Testis (tissue), 3 donors: ENCODE results near the gene STMND1. TPM values are rescaled to one million over a fixed set of nuclear protein-coding genes. Genes with fewer than 3 reads are reported as not detected.

Experiments
- DNase-seq: peaks from one replicate; pipeline ENCODE4 v3.0.0-alpha.2; 2019
- H3K27ac ChIP-seq, 2 donors: fragments of 200-600 bp; sonication (generic); one replicate each; pipeline ENCODE4 v1.5.1; 2019
- H3K27me3 ChIP-seq: fragments of 200-600 bp; sonication (generic); one replicate; pipeline ENCODE4 v1.5.1; 2019
- H3K36me3 ChIP-seq: fragments of 200-600 bp; sonication (generic); one replicate; pipeline ENCODE4 v1.5.1; 2017; ENCODE audit warnings: low read depth; ENCODE audit errors: missing control alignments
- H3K4me1 ChIP-seq: fragments of 200-600 bp; sonication (generic); one replicate; pipeline ENCODE4 v1.5.1; 2019
- H3K4me3 ChIP-seq, 2 donors: fragments of 200-600 bp; sonication (generic); one replicate each; pipeline ENCODE4 v1.5.1; 2017 to 2019
- H3K9me3 ChIP-seq: fragments of 200-600 bp; sonication (generic); one replicate; pipeline ENCODE4 v1.5.1; 2017
- CTCF ChIP-seq, 3 experiments: fragments of 450-650 bp in 2 of 3; fragments of 200-600 bp in 1 of 3; sonication (generic) in 1 of 3; IDR thresholded peaks; one replicate each; pipeline ENCODE4 v1.5.1; 2016 to 2019; ENCODE audit warnings: antibody characterized with exemption in 3 of 3, mild to moderate bottlenecking in 2 of 3, moderate library complexity in 1 of 3
- POLR2A ChIP-seq: fragments of 450-650 bp; IDR thresholded peaks from one replicate; pipeline ENCODE4 v1.6.1; 2017; ENCODE audit warnings: antibody characterized with exemption, mild to moderate bottlenecking, moderate library complexity
- WGBS, 2 donors: methylation state at CpG; one replicate each; pipeline ENCODE4 v1.1.5; 2018; 5-methylcytosine and 5-hydroxymethylcytosine counted together
- intact Hi-C: fragments of 100-400 bp; cut with DNase I; formaldehyde crosslinking; loops from one replicate; pipeline ENCODE4 v1.15.1; 2023; ENCODE audit warnings: low total_unique reads
- polyA plus RNA-seq: library from polyadenylated mRNA; stranded (reverse); fragments of 350-450 nt; fragmentation: Illumina TruSeq; extraction: RNeasy Lipid Tissue Mini Kit (QIAGEN cat#74804); gene quantifications from one replicate; pipeline ENCODE4 v1.2.3, GENCODE V29; 2014; ENCODE audit warnings: low read depth, low replicate concordance; ENCODE audit not compliant: insufficient read depth
- total RNA-seq, 2 donors: library from RNA; depleted of rRNA; stranded (reverse); fragments of >200 nt; gene quantifications; one replicate each; pipeline ENCODE4 v1.2.3, GENCODE V29; 2016

Gene STMND1
- total and polyA plus RNA-seq, 3 donors from 2014 or later: 5.8 to 22.1 (median 19.3) TPM

GRCh38 chr6:17132967-17133366 lies 31.1 kb downstream of the STMND1 start:
- intact Hi-C loops: no loop called here
- no peaks in the 10 kb centered on the region for H3K9me3 ChIP-seq
- H3K36me3 ChIP-seq: no peaks in the 10 kb centered on the region
- no peak for DNase-seq
- no peak overlapping the region for H3K27ac ChIP-seq
- no peaks in the 10 kb centered on the region for H3K27me3 ChIP-seq
- no peak for TF ChIP-seq POLR2A
- TF ChIP-seq CTCF (IDR thresholded peaks at IDR 0.05): no peak
- no peak overlapping the region for H3K4me3 ChIP-seq
- H3K4me1 ChIP-seq: no peaks in the 10 kb centered on the region

- H3K36me3 ChIP-seq: no peaks in the 10 kb centered on the region
- TF ChIP-seq CTCF (IDR thresholded peaks at IDR 0.05) (no peak), POLR2A (no peak)
- no peak for DNase-seq
- intact Hi-C loops: no loop called here
- no peaks in the 10 kb centered on the region for H3K27me3 ChIP-seq
- WGBS, 2 donors: 44 to 55% methylated on average over 2 of the region's 2 CpGs
- no peak overlapping the region for H3K4me3 ChIP-seq
- no peak overlapping the region for H3K27ac ChIP-seq
- H3K4me1 ChIP-seq: no peaks in the 10 kb centered on the region
- H3K9me3 ChIP-seq: no peaks in the 10 kb centered on the region
These were observed 36.2 kb downstream of the STMND1 start for GRCh38 chr6:17138033-17138432.

- intact Hi-C loops: no loop called here
- H3K27me3 ChIP-seq: no peaks in the 10 kb centered on the region
- DNase-seq: no peak
- H3K36me3 ChIP-seq: no peaks in the 10 kb centered on the region
- TF ChIP-seq CTCF (IDR thresholded peaks at IDR 0.05) (no peak), POLR2A (no peak)
- H3K27ac ChIP-seq: no peak overlapping the region
- H3K9me3 ChIP-seq: no peaks in the 10 kb centered on the region
- H3K4me1 ChIP-seq: no peaks in the 10 kb centered on the region
- WGBS, 2 donors: 88 to 96% methylated on average over 1 of the region's 1 CpG
- no peak overlapping the region for H3K4me3 ChIP-seq
These were observed 42.2 kb downstream of the STMND1 start for GRCh38 chr6:17144016-17144415.

- no peak overlapping the region for H3K27ac ChIP-seq
- no peaks in the 10 kb centered on the region for H3K36me3 ChIP-seq
- no peaks in the 10 kb centered on the region for H3K4me1 ChIP-seq
- no peak overlapping the region for H3K4me3 ChIP-seq
- TF ChIP-seq CTCF (IDR thresholded peaks at IDR 0.05) (no peak), POLR2A (no peak)
- intact Hi-C loops: no loop called here
- 61 to 82% methylated on average over 2 of the region's 2 CpGs for WGBS, 2 donors
- no peak for DNase-seq
- H3K9me3 ChIP-seq: no peaks in the 10 kb centered on the region
- H3K27me3 ChIP-seq: no peaks in the 10 kb centered on the region
These were observed 47.7 kb downstream of the STMND1 start for GRCh38 chr6:17149571-17149970.

- Histone ChIP-seq H3K4me3 (no peak overlapping the region), H3K36me3 (no peaks in the 10 kb centered on the region), H3K27me3 (no peaks in the 10 kb centered on the region), H3K4me1 (no peaks in the 10 kb centered on the region), H3K9me3 (no peaks in the 10 kb centered on the region), H3K27ac (no peak overlapping the region)
- no peak for DNase-seq
- TF ChIP-seq POLR2A (no peak), CTCF (IDR thresholded peaks at IDR 0.05) (no peak)
- 65 to 76% methylated on average over 2 of the region's 2 CpGs for WGBS, 2 donors
- intact Hi-C loops: loop anchor here (10.0 kb wide), 2 partner anchors 435 to 665 kb away; no protein-coding TSS in a partner anchor
These were observed 48.2 kb downstream of the STMND1 start for GRCh38 chr6:17150096-17150495.
